HFFc6 (cell line): ENCODE results near the gene RPS6KA2. TPM values are rescaled to one million over a fixed set of nuclear protein-coding genes. Genes with fewer than 3 reads are reported as not detected.

Source experiments
- DNase-seq: peaks from one replicate; pipeline ENCODE4 v3.0.0-alpha.2; 2018
- H3K27ac Mint-ChIP-seq: 2 replicates; pipeline ENCODE4 v1.8.0; 2020; ENCODE audit warnings: mild to moderate bottlenecking, mixed read lengths
- H3K27me3 Mint-ChIP-seq: 2 replicates; pipeline ENCODE4 v1.8.0; 2021; ENCODE audit warnings: mild to moderate bottlenecking, moderate library complexity, mixed read lengths; ENCODE audit not compliant: insufficient read depth
- H3K36me3 Mint-ChIP-seq: 2 replicates; pipeline ENCODE4 v1.8.0; 2021; ENCODE audit warnings: low read depth, mixed read lengths
- H3K4me1 Mint-ChIP-seq: 2 replicates; pipeline ENCODE4 v1.8.0; 2020; ENCODE audit warnings: low read depth, mixed read lengths
- H3K4me3 Mint-ChIP-seq: 2 replicates; pipeline ENCODE4 v1.8.0; 2020; ENCODE audit warnings: mild to moderate bottlenecking, moderate library complexity, mixed read lengths
- H3K9me3 Mint-ChIP-seq: 2 replicates; pipeline ENCODE4 v1.8.0; 2020; ENCODE audit warnings: mild to moderate bottlenecking, mixed read lengths
- CTCF ChIP-seq: fragments of 200-600 bp; sonication (generic); IDR thresholded peaks from 2 replicates; pipeline ENCODE4 v1.5.0; 2021; ENCODE audit warnings: antibody characterized with exemption, mild to moderate bottlenecking
- total RNA-seq, 6 experiments: library from RNA; stranded (reverse); fragmentation: NEBNext Ultra II Directional; extraction: Animal tissue kit (Norgen Biotek cat#: 25700); gene quantifications; 2 replicates in 1 of 6; 3 replicates in 5 of 6; pipeline ENCODE4 v1.2.3, GENCODE V29; 2021

The RPS6KA2 gene
- total RNA-seq, 6 experiments from 2014 or later: 10.1 to 13.9 (median 11.9) TPM

GRCh38 chr6:166650047-166650446 lies 23.0 kb upstream of the RPS6KA2 start:
- no peak for DNase-seq
- no peak overlapping the region for H3K4me3 Mint-ChIP-seq
- no peak overlapping the region for H3K27ac Mint-ChIP-seq
- no peaks in the 10 kb centered on the region for H3K9me3 Mint-ChIP-seq
- TF ChIP-seq CTCF: no peak
- H3K4me1 Mint-ChIP-seq: no peaks in the 10 kb centered on the region
- no peaks in the 10 kb centered on the region for H3K36me3 Mint-ChIP-seq
- peaks cover 14% of the 10 kb centered on the region for H3K27me3 Mint-ChIP-seq

- Mint-ChIP-seq H3K4me1 (no peaks in the 10 kb centered on the region), H3K9me3 (no peaks in the 10 kb centered on the region), H3K36me3 (no peaks in the 10 kb centered on the region), H3K4me3 (no peak overlapping the region), H3K27me3 (peaks cover 15% of the 10 kb centered on the region), H3K27ac (no peak overlapping the region)
- TF ChIP-seq CTCF: no peak
- no peak for DNase-seq
These were observed 21.8 kb upstream of the RPS6KA2 start for GRCh38 chr6:166648846-166649245.

- Mint-ChIP-seq H3K4me1 (no peaks in the 10 kb centered on the region), H3K27me3 (peaks cover 18% of the 10 kb centered on the region), H3K4me3 (no peak overlapping the region), H3K27ac (no peak overlapping the region), H3K9me3 (no peaks in the 10 kb centered on the region), H3K36me3 (no peaks in the 10 kb centered on the region)
- no peak for TF ChIP-seq CTCF
- no peak for DNase-seq
These were observed 20.8 kb upstream of the RPS6KA2 start for GRCh38 chr6:166647896-166648295.

- Mint-ChIP-seq H3K36me3 (no peaks in the 10 kb centered on the region), H3K27ac (no peak overlapping the region), H3K9me3 (no peaks in the 10 kb centered on the region), H3K4me3 (no peak overlapping the region), H3K4me1 (no peaks in the 10 kb centered on the region), H3K27me3 (peaks cover 9% of the 10 kb centered on the region)
- no peak for DNase-seq
- TF ChIP-seq CTCF: no peak
These were observed 19.7 kb upstream of the RPS6KA2 start for GRCh38 chr6:166646716-166647115.

- Mint-ChIP-seq H3K27me3 (peaks cover 7% of the 10 kb centered on the region), H3K36me3 (no peaks in the 10 kb centered on the region), H3K27ac (no peak overlapping the region), H3K9me3 (no peaks in the 10 kb centered on the region), H3K4me1 (no peaks in the 10 kb centered on the region), H3K4me3 (no peak overlapping the region)
- no peak for TF ChIP-seq CTCF
- no peak for DNase-seq
These were observed 18.8 kb upstream of the RPS6KA2 start for GRCh38 chr6:166645896-166646295.

GRCh38 chr6:166644681-166645080 lies 17.6 kb upstream of the RPS6KA2 start:
- H3K36me3 Mint-ChIP-seq: no peaks in the 10 kb centered on the region
- no peak for DNase-seq
- H3K27ac Mint-ChIP-seq: no peak overlapping the region
- no peak for TF ChIP-seq CTCF
- no peaks in the 10 kb centered on the region for H3K9me3 Mint-ChIP-seq
- H3K4me1 Mint-ChIP-seq: no peaks in the 10 kb centered on the region
- H3K27me3 Mint-ChIP-seq: peaks cover 8% of the 10 kb centered on the region
- H3K4me3 Mint-ChIP-seq: no peak overlapping the region
